Cardiac fibroblast (primary cell): ENCODE results near the gene GAP43.

ENCODE experiments used
- DNase-seq, 2 donors: peaks; one replicate each; pipeline versions ENCODE4 v3.0.0 to v3.0.0-alpha.2; 2010; ENCODE audit warnings: low read depth in 2 of 2
- H3K4me3 ChIP-seq, 2 donors: replicated peaks in 1 of 2; 1 replicate in 1 of 2; 2 replicates in 1 of 2; pipeline ENCODE4 v1.5.1; 2011; ENCODE audit warnings: low read depth in 2 of 2, low read length in 2 of 2, mild to moderate bottlenecking in 2 of 2, moderate library complexity in 1 of 2
- TF ChIP-seq, protein P1 (sequence below): IDR thresholded peaks from one replicate; pipeline ENCODE4 v1.5.1; 2011; ENCODE audit warnings: low read depth, mild to moderate bottlenecking, low read length, inconsistent platforms

Gene GAP43

DNA sequence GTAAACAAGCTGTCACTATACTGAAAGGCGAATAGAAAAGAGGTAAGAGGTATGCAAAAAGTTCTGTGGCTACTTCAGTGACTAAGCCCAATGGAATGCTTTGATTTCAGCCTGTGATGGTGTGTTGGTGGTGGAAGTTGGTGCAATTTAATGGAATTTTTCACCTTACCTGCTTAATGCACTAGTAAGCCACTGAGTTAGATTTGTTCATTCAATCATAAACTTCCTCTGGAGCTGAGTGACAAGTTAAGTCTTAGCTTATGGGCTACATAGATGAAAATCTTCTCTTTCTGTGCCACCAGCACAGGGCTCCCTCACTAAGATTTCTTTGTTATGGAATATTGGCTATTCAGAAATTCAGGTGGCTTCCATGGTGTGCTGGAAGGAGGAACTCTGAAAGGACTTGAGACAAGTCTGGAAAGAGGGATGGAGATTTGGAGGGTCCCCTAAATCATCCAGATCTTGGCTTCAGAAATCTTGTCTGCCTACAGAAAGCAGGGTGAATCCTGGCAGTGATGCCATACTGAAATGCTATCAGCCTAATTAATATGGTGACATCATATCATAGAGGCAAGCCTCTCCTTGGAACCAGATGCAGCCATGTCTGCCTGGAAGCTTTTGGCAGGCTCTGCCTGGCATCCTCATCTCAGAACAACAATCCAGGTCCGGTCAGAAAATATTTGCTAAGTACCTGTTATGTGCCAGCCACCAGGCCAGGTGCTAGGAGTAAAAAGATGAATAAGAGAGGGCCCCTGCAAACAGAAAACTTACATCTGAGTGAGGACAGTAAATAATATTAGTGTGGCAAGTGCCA lies 8.1 kb upstream of the GAP43 start:
- peak; percentile 11 to 26 for DNase-seq
- H3K4me3 ChIP-seq, result no peak overlapping the region
- TF ChIP-seq, protein P1, sequence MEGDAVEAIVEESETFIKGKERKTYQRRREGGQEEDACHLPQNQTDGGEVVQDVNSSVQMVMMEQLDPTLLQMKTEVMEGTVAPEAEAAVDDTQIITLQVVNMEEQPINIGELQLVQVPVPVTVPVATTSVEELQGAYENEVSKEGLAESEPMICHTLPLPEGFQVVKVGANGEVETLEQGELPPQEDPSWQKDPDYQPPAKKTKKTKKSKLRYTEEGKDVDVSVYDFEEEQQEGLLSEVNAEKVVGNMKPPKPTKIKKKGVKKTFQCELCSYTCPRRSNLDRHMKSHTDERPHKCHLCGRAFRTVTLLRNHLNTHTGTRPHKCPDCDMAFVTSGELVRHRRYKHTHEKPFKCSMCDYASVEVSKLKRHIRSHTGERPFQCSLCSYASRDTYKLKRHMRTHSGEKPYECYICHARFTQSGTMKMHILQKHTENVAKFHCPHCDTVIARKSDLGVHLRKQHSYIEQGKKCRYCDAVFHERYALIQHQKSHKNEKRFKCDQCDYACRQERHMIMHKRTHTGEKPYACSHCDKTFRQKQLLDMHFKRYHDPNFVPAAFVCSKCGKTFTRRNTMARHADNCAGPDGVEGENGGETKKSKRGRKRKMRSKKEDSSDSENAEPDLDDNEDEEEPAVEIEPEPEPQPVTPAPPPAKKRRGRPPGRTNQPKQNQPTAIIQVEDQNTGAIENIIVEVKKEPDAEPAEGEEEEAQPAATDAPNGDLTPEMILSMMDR, result no peak

DNA sequence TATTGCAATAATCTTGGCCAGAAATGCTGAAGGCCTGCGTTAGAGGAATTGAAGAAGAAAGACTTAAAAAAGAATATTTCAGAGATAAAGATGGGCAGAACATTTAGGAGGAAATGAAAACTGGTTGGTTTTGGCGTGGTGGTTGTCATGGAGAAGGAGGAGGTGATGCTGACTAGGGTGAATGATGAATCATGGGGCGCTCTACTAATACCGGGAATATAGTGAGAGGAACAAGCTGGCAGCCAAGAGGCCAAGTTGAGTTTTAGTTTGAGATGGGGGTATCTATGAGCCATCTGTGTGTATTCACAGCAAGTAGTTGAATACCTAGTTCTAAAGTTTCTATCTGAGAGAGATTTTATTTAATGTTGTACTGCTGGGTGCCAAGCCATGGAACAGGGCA lies 6.8 kb upstream of the GAP43 start:
- H3K4me3 ChIP-seq, result no peak overlapping the region
- TF ChIP-seq, protein P1, result no peak
- no peak for DNase-seq

DNA sequence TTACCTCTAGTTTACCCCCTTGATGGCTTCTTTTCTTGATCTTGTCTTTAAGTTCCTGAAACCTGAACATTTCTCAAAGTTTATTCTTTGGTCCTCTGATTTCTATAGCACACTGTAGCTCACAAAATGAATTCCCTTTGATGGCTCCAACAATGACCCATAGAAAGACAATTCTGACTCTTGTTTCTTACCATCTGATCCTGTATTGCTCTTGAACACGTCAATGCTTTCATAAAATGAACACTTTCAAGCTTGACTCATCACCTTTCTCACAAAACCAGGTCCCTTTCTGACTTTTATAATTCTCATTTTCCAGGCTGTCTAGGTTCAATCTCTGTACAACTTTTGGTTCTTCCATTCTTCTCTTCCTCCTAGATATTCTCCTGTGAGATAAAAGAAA lies 5.7 kb upstream of the GAP43 start:
- H3K4me3 ChIP-seq, result no peak overlapping the region
- TF ChIP-seq, protein P1, result no peak
- DNase-seq, result no peak

DNA sequence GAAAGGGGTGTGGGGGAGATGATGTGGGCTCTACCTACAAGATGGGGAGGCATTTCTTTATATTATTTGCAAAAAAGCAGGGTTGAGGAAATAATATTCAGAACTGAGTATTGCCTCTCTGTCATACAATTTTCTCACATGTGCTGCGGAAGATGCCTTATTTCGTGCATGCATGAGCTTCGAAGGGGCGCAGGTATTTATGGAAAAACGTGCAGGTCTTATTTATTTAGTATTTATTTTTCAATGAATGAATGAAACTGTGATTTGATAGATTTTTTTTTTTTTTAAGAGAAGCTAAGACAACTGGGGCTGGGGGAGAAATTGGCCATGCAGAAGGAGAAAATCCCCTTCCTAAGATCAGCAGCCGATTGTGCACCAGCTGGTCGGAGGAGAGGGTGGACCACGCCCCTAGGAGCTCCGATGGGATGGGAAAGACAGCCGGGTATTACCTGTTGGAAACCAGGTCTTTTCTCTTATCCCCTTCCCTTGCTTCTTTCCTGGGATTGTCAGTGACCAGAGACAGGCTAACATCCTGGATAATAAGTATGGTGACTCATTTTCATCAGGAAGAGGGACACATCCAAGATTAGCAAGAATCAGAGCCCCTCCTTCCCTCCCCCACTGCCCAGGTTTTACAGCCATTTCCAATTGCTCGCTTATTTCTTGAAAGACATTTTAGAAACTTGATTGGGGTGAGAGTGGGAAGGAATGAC lies 875 bp downstream of the GAP43 start:
- TF ChIP-seq, protein P1, result no peak
- no peak overlapping the region for H3K4me3 ChIP-seq

DNA sequence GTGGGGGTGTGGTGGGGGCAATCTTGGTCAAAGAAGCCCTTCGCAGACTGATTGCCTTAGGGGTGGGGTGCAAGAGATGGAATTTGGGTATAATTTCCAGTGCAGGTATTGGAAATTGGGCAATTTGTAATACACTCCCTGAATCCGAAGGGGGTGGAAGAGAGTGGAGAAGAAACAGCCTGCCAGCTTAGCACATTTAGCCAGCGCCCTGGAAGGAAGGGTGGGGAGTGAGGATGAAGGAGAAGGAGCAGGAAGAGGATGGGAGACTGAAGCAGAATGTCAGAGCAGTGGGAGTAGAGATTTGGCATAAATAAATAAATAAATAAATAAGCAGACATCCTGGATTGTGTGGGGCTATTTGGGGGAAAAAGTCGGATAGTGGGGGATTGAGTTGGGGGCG lies 1.6 kb downstream of the GAP43 start:
- no peak for DNase-seq
- TF ChIP-seq, protein P1, result no peak
- H3K4me3 ChIP-seq, result no peak overlapping the region

More for the DNA sequence above, 875 bp downstream of the GAP43 start:
- DNase-seq, result no peak

DNA sequence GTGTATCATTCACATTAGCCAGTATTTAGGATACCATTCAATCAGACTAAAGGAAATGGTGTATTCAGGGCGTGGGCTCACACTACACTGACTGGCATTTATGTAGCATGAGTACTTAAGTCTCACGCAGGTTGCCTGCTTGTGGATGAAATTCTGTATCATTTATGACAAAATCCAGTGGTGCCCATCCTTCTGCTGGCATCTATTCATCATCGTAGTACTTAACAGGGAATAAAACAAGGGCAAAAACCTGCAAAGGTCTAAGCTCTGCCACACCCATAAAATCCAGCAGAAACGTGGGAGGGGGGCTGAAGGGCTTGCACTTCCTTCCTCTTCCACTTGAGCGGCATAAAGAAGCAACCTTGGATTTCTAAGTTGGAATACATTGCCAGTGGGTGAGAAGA lies 2.7 kb downstream of the GAP43 start:
- no peak overlapping the region for H3K4me3 ChIP-seq
- TF ChIP-seq, protein P1, result no peak
- DNase-seq, result no peak
